OCI-LY7 (cell line): Measurements from ENCODE around the gene MAPKAPK5. TPM values are rescaled to one million over a fixed set of nuclear protein-coding genes. Genes with fewer than 3 reads are reported as not detected.
"Not testable (repeated sequence)": the region's sequence is repeated elsewhere in the genome, so short reads cannot be mapped to it uniquely, and the experiment has no call there.

Experiments
- BruUV-seq: library from RNA; stranded (reverse); fragments of 400-500 nt; replicated peaks from 2 replicates; lab custom pipeline; 2021; lab: Mats Ljungman, UMichigan
- CTCF ChIA-PET: fragments of 300-600 bp; sonication (Branson Sonifier 250); formaldehyde crosslinking; loops from one replicate; lab custom pipeline; 2022; ENCODE audit warnings: antibody characterized with exemption; ENCODE audit not compliant: unreplicated experiment; lab: Charles Lee
- POLR2A ChIA-PET: fragments of 300-600 bp; sonication (Branson Sonifier 250); formaldehyde crosslinking; loops from one replicate; lab custom pipeline; 2022; ENCODE audit warnings: antibody characterized with exemption; lab: Charles Lee
- DNase-seq: peaks from one replicate; pipeline ENCODE4 v3.0.0-alpha.2; 2015; ENCODE audit warnings: low spot score
- H2AFZ ChIP-seq: fragments of 200-600 bp; sonication (generic), shearing (Covaris generic); 2 replicates; pipeline ENCODE4 v1.6.1; 2014; ENCODE audit warnings: mild to moderate bottlenecking, antibody characterized with exemption, low read length, moderate library complexity
- H3K27ac ChIP-seq: fragments of 200-600 bp; sonication (generic); 2 replicates; pipeline ENCODE4 v1.5.1; 2014; ENCODE audit warnings: mixed run types, low read depth, mild to moderate bottlenecking, moderate library complexity, low read length, inconsistent platforms; ENCODE audit not compliant: poor library complexity, severe bottlenecking
- H3K36me3 ChIP-seq: fragments of 200-600 bp; sonication (generic); 2 replicates; pipeline ENCODE4 v1.6.1; 2014; ENCODE audit warnings: mild to moderate bottlenecking, antibody characterized with exemption, low read length, moderate library complexity, mixed read lengths; ENCODE audit not compliant: insufficient read depth
- H3K4me1 ChIP-seq: fragments of 200-600 bp; sonication (generic); 2 replicates; pipeline ENCODE4 v1.5.1; 2014; ENCODE audit warnings: mild to moderate bottlenecking, low read length; ENCODE audit not compliant: insufficient read depth, poor library complexity, severe bottlenecking
- H3K4me2 ChIP-seq: fragments of 200-600 bp; sonication (generic); 2 replicates; pipeline ENCODE4 v1.6.1; 2014; ENCODE audit warnings: mild to moderate bottlenecking, low read length
- H3K4me3 ChIP-seq: fragments of 200-600 bp; sonication (generic); 2 replicates; pipeline ENCODE4 v1.5.1; 2014; ENCODE audit warnings: mild to moderate bottlenecking, low read depth, low read length; ENCODE audit not compliant: poor library complexity, severe bottlenecking
- H3K79me2 ChIP-seq: fragments of 200-600 bp; sonication (generic); 2 replicates; pipeline ENCODE4 v1.6.1; 2016; ENCODE audit warnings: low read depth, mild to moderate bottlenecking, low read length, moderate library complexity, mixed read lengths; ENCODE audit not compliant: insufficient read depth
- H3K9me2 ChIP-seq: fragments of 200-600 bp; sonication (generic); 2 replicates; pipeline ENCODE4 v1.6.1; 2016; ENCODE audit warnings: mild to moderate bottlenecking, low read length, mixed read lengths; ENCODE audit not compliant: insufficient read depth
- H3K9me3 ChIP-seq: fragments of 200-600 bp; sonication (generic); 2 replicates; pipeline ENCODE4 v1.6.1; 2014; ENCODE audit warnings: mild to moderate bottlenecking, mixed run types, low read length, mixed read lengths
- H4K20me1 ChIP-seq: fragments of 200-600 bp; sonication (generic); 2 replicates; pipeline ENCODE4 v1.6.1; 2014; ENCODE audit warnings: mild to moderate bottlenecking, antibody characterized with exemption, low read length, moderate library complexity, mixed read lengths; ENCODE audit not compliant: insufficient read depth
- CTCF ChIP-seq: fragments of 200-600 bp; sonication (generic); conservative IDR thresholded peaks from 2 replicates; pipeline ENCODE4 v1.5.1; 2014; ENCODE audit warnings: mild to moderate bottlenecking, antibody characterized with exemption, low read length, moderate library complexity, mixed read lengths
- EZH2phosphoT487 ChIP-seq: fragments of 200-600 bp; sonication (generic); IDR thresholded peaks from 2 replicates; pipeline ENCODE4 v1.6.1; 2018; ENCODE audit warnings: low read depth, borderline replicate concordance, mild to moderate bottlenecking, mixed run types, antibody characterized with exemption, low read length, moderate library complexity, mixed read lengths
- intact Hi-C: fragments of 100-400 bp; cut with micrococcal nuclease; formaldehyde crosslinking; loops from one replicate; pipeline ENCODE4 v1.10.0; 2022; ENCODE audit not compliant: unreplicated experiment
- total RNA-seq, 2 experiments: library from RNA; depleted of rRNA in 1 of 2; stranded (reverse); fragments of >200 nt in 1 of 2; shearing (Covaris generic) in 1 of 2; gene quantifications; 2 replicates each; pipeline ENCODE4 v1.2.3, GENCODE V29; 2014 to 2022

Gene MAPKAPK5
- total RNA-seq, 2 experiments from 2014 or later: 74.6 to 83.5 TPM

- H3K4me2 ChIP-seq: no peak overlapping the region
- H4K20me1 ChIP-seq: no peaks in the 10 kb centered on the region
- no peaks in the 10 kb centered on the region for H3K36me3 ChIP-seq
- intact Hi-C loops: no loop called here
- ChIA-PET CTCF (no interaction called here), POLR2A (interaction anchor here (1.2 kb wide), 1 partner anchor 319 kb away, joined by 3 read pairs; no protein-coding TSS in a partner anchor)
- DNase-seq: no peak
- no peaks in the 10 kb centered on the region for H3K9me2 ChIP-seq
- TF ChIP-seq EZH2phosphoT487: no peak
- TF ChIP-seq CTCF: no peak
- no peaks in the 10 kb centered on the region for H3K79me2 ChIP-seq
- no TSS peak for BruUV-seq
- H2AFZ ChIP-seq: no peak overlapping the region
- H3K4me1 ChIP-seq: no peaks in the 10 kb centered on the region
- no peaks in the 10 kb centered on the region for H3K9me3 ChIP-seq
- H3K27ac ChIP-seq: no peak overlapping the region
- no peak overlapping the region for H3K4me3 ChIP-seq
Measured at GRCh38 chr12:111937429-111937828, 95.4 kb downstream of the MAPKAPK5 start.

GRCh38 chr12:111942557-111942956 lies 100.5 kb downstream of the MAPKAPK5 start:
- TF ChIP-seq EZH2phosphoT487 (no peak), CTCF (no peak)
- ChIA-PET POLR2A (interaction anchor here (0.7 kb wide), 1 partner anchor 447 kb away, joined by 3 read pairs; no protein-coding TSS in a partner anchor), CTCF (no interaction called here)
- H3K9me2 ChIP-seq: no peaks in the 10 kb centered on the region
- H4K20me1 ChIP-seq: no peaks in the 10 kb centered on the region
- no TSS peak for BruUV-seq
- H3K36me3 ChIP-seq: no peaks in the 10 kb centered on the region
- H3K4me1 ChIP-seq: no peaks in the 10 kb centered on the region
- H2AFZ ChIP-seq: no peak overlapping the region
- no peak overlapping the region for H3K4me2 ChIP-seq
- H3K79me2 ChIP-seq: no peaks in the 10 kb centered on the region
- H3K27ac ChIP-seq: no peak overlapping the region
- intact Hi-C loops: no loop called here
- H3K4me3 ChIP-seq: no peak overlapping the region
- H3K9me3 ChIP-seq: no peaks in the 10 kb centered on the region
- no peak for DNase-seq

- BruUV-seq: no TSS peak
- no peaks in the 10 kb centered on the region for H3K9me2 ChIP-seq
- no peaks in the 10 kb centered on the region for H3K79me2 ChIP-seq
- H3K36me3 ChIP-seq: no peaks in the 10 kb centered on the region
- no peak overlapping the region for H3K4me3 ChIP-seq
- no peaks in the 10 kb centered on the region for H3K9me3 ChIP-seq
- ChIA-PET CTCF (no interaction called here), POLR2A (no interaction called here)
- intact Hi-C loops: loop anchor here (2.0 kb wide), 2 partner anchors 69 to 443 kb away; partner anchors contain the start of genes ERP29 and TMEM116
- H3K4me1 ChIP-seq: no peaks in the 10 kb centered on the region
- H3K4me2 ChIP-seq: no peak overlapping the region
- no peak for DNase-seq
- no peak overlapping the region for H3K27ac ChIP-seq
- no peaks in the 10 kb centered on the region for H4K20me1 ChIP-seq
- no peak for TF ChIP-seq CTCF
- TF ChIP-seq EZH2phosphoT487: no peak
- no peak overlapping the region for H2AFZ ChIP-seq
Measured at GRCh38 chr12:111943929-111944328, 101.9 kb downstream of the MAPKAPK5 start.

- H3K36me3 ChIP-seq, H3K79me2 ChIP-seq, H2AFZ ChIP-seq, H4K20me1 ChIP-seq, H3K27ac ChIP-seq, H3K4me2 ChIP-seq, H3K4me1 ChIP-seq, CTCF ChIA-PET, DNase-seq, BruUV-seq, H3K9me2 ChIP-seq, intact Hi-C loops, H3K4me3 ChIP-seq: not testable (repeated sequence)
- POLR2A ChIA-PET: interaction anchor here (0.6 kb wide), 1 partner anchor 159 kb away, joined by 3 read pairs; no protein-coding TSS in a partner anchor
- 0 out of 2 replicates have a peak, but pooled peaks cover 18% of the 10 kb centered on the region for H3K9me3 ChIP-seq
Measured at GRCh38 chr12:111950961-111951676, 109.1 kb downstream of the MAPKAPK5 start.
